NCI-H226 (cell line): ENCODE measurements around the gene PACS2.

Source experiments
- DNase-seq: peaks from one replicate; pipeline ENCODE4 v3.0.0-alpha.2; 2015

PACS2 gene

GRCh38 chr14:105390849-105391500 lies 76.4 kb downstream of the PACS2 start:
- DNase-seq, result no peak

GRCh38 chr14:105391541-105391940 lies 77.0 kb downstream of the PACS2 start:
- DNase-seq, result no peak

GRCh38 chr14:105392131-105393090 lies 77.9 kb downstream of the PACS2 start:
- DNase-seq, result no peak

GRCh38 chr14:105393151-105393550 lies 78.6 kb downstream of the PACS2 start:
- no peak for DNase-seq

GRCh38 chr14:105394714-105395537 lies 80.4 kb downstream of the PACS2 start:
- DNase-seq, result no peak

GRCh38 chr14:105395538-105395854 lies 80.9 kb downstream of the PACS2 start:
- DNase-seq, result no peak

- no peak for DNase-seq
These were observed 82.9 kb downstream of the PACS2 start for GRCh38 chr14:105397350-105397931.

- peak; percentile 71 for DNase-seq
These were observed 83.6 kb downstream of the PACS2 start, which contains the start of gene TEX22 for GRCh38 chr14:105398044-105398725. Gene TEX22, plus strand, starts transcription at chr14:105398538. Its CDS starts 803 bp downstream, at chr14:105399341.

- DNase-seq, result peak; percentile 51
These were observed 84.3 kb downstream of the PACS2 start for GRCh38 chr14:105398726-105399465.

GRCh38 chr14:105399466-105399775 lies 84.9 kb downstream of the PACS2 start:
- DNase-seq, result no peak

GRCh38 chr14:105400016-105400415 lies 85.5 kb downstream of the PACS2 start:
- DNase-seq, result no peak

- no peak for DNase-seq
These were observed 87.2 kb downstream of the PACS2 start for GRCh38 chr14:105401699-105402098.

GRCh38 chr14:105408592-105408991 lies 94.0 kb downstream of the PACS2 start:
- DNase-seq, result no peak

- no peak for DNase-seq
These were observed 94.8 kb downstream of the PACS2 start for GRCh38 chr14:105409364-105409763.

- DNase-seq, result no peak
These were observed 96.1 kb downstream of the PACS2 start for GRCh38 chr14:105410642-105411016.

GRCh38 chr14:105411017-105411941 lies 96.7 kb downstream of the PACS2 start:
- DNase-seq, result peak; percentile 42

GRCh38 chr14:105411985-105412770 lies 97.6 kb downstream of the PACS2 start:
- DNase-seq, result no peak

- DNase-seq, result no peak
These were observed 98.4 kb downstream of the PACS2 start for GRCh38 chr14:105412771-105413543.

GRCh38 chr14:105413544-105413886 lies 99.0 kb downstream of the PACS2 start:
- no peak for DNase-seq
